HCT116 (cell line): ENCODE measurements around the gene KLHL5. TPM values are rescaled to one million over a fixed set of nuclear protein-coding genes. Genes with fewer than 3 reads are reported as not detected.

Source experiments
- ATAC-seq: fragments of 200-7000 bp; cut with Tn5 transposase; 2 replicates; pipeline ENCODE4 v1.9.1; 2020; ENCODE audit warnings: mild to moderate bottlenecking, moderate library complexity
- BruUV-seq: library from RNA; stranded (reverse); fragments of 400-500 nt; replicated peaks from 2 replicates; lab custom pipeline; 2021; lab: Mats Ljungman, UMichigan
- CTCF ChIA-PET: fragments of 300-600 bp; sonication (Branson Sonifier 250); formaldehyde crosslinking; loops from one replicate; lab custom pipeline; 2021; ENCODE audit warnings: antibody characterized with exemption; lab: Charles Lee
- POLR2A ChIA-PET: fragments of 300-600, 350-600 bp; sonication (Branson Sonifier 250); formaldehyde crosslinking; loops from one replicate; lab custom pipeline; 2021; ENCODE audit warnings: antibody characterized with exemption; lab: Charles Lee
- RAD21 ChIA-PET, 2 experiments: fragments of 300-600 bp; sonication (Branson Sonifier 250); formaldehyde crosslinking; loops; one replicate each; lab custom pipeline; 2023; ENCODE audit warnings: low total read pairs in 2 of 2; ENCODE audit not compliant: uncharacterized antibody in 2 of 2, unreplicated experiment in 2 of 2, low non-redundant PET in 1 of 2; lab: Charles Lee
- DNase-seq: peaks from one replicate; pipeline ENCODE4 v3.0.0-alpha.2; 2010; ENCODE audit warnings: low read depth, low spot score
- H2AFZ ChIP-seq: fragments of 200-600 bp; shearing (Covaris generic), sonication (generic); 2 replicates; pipeline ENCODE4 v1.6.1; 2017; ENCODE audit warnings: low read depth, mixed run types, mixed read lengths, antibody characterized with exemption, low read length; ENCODE audit not compliant: poor library complexity, severe bottlenecking
- H3K27ac ChIP-seq: 2 replicates; pipeline ENCODE4 v1.5.1; 2012; ENCODE audit warnings: low read depth, low read length
- H3K27me3 ChIP-seq: fragments of 200-600 bp; sonication (generic); 2 replicates; pipeline ENCODE4 v1.6.1; 2016; ENCODE audit warnings: mixed run types, low read length, mixed read lengths; ENCODE audit not compliant: insufficient read depth
- H3K36me3 ChIP-seq, 2 experiments: fragments of 200-500 bp in 1 of 2; fragments of 200-600 bp in 1 of 2; sonication (Bioruptor generic) in 1 of 2; sonication (generic) in 1 of 2; 2 replicates each; pipeline versions ENCODE4 v1.5.1 to v1.6.1; 2014 to 2016; ENCODE audit warnings: low read length in 2 of 2, inconsistent platforms in 1 of 2, mixed read lengths in 1 of 2, mixed run types in 1 of 2; ENCODE audit not compliant: insufficient read depth in 2 of 2, control insufficient read depth in 1 of 2
- H3K4me1 ChIP-seq, 2 experiments: fragments of 200-600 bp in 1 of 2; sonication (generic) in 1 of 2; 2 replicates each; pipeline versions ENCODE4 v1.5.1 to v1.6.1; 2012 to 2017; ENCODE audit warnings: low read length in 2 of 2, inconsistent platforms in 1 of 2, mild to moderate bottlenecking in 1 of 2, mixed read lengths in 1 of 2, mixed run types in 1 of 2, moderate library complexity in 1 of 2; ENCODE audit not compliant: insufficient read depth in 2 of 2, control insufficient read depth in 1 of 2
- H3K4me2 ChIP-seq: fragments of 200-600 bp; sonication (generic); 2 replicates; pipeline ENCODE4 v1.6.1; 2017; ENCODE audit warnings: mixed run types, low read length, mixed read lengths
- H3K4me3 ChIP-seq, 2 experiments: fragments of 200-600 bp in 1 of 2; sonication (generic) in 1 of 2; replicated peaks in 1 of 2; 2 replicates each; pipeline ENCODE4 v1.5.1; 2011 to 2016; ENCODE audit warnings: low read length in 2 of 2, control low read depth in 1 of 2, low read depth in 1 of 2, mild to moderate bottlenecking in 1 of 2, mixed read lengths in 1 of 2, mixed run types in 1 of 2
- H3K79me2 ChIP-seq: fragments of 200-600 bp; sonication (generic); 2 replicates; pipeline ENCODE4 v1.6.1; 2017; ENCODE audit warnings: mild to moderate bottlenecking, mixed run types, low read length, moderate library complexity, mixed read lengths; ENCODE audit not compliant: insufficient read depth
- H3K9ac ChIP-seq: fragments of 200-600 bp; sonication (generic); 2 replicates; pipeline ENCODE4 v1.6.1; 2016; ENCODE audit warnings: low read length, mixed read lengths
- H3K9me2 ChIP-seq: fragments of 200-600 bp; sonication (generic), shearing (Covaris generic); 2 replicates; pipeline ENCODE4 v1.6.1; 2017; ENCODE audit warnings: mixed run types, mild to moderate bottlenecking, moderate library complexity; ENCODE audit not compliant: insufficient read depth
- H3K9me3 ChIP-seq, 2 experiments: fragments of 200-500 bp in 1 of 2; fragments of 200-600 bp in 1 of 2; sonication (Bioruptor generic) in 1 of 2; sonication (generic) in 1 of 2; 2 replicates each; pipeline ENCODE4 v1.6.1; 2014 to 2017; ENCODE audit warnings: low read length in 2 of 2, mixed read lengths in 2 of 2, inconsistent platforms in 1 of 2, low read depth in 1 of 2, mild to moderate bottlenecking in 1 of 2, mixed run types in 1 of 2, moderate library complexity in 1 of 2; ENCODE audit not compliant: control insufficient read depth in 1 of 2, insufficient read depth in 1 of 2
- H4K20me1 ChIP-seq: fragments of 200-600 bp; sonication (generic), shearing (Covaris generic); 2 replicates; pipeline ENCODE4 v1.6.1; 2017; ENCODE audit warnings: mixed run types, mild to moderate bottlenecking, moderate library complexity; ENCODE audit not compliant: insufficient read depth
- CBX3 ChIP-seq: IDR thresholded peaks from 2 replicates; pipeline ENCODE4 v1.6.1; 2012; ENCODE audit warnings: low read depth
- CEBPB ChIP-seq: IDR thresholded peaks from 2 replicates; pipeline ENCODE4 v1.6.1; 2012; ENCODE audit warnings: low read depth
- CTCF ChIP-seq, 3 experiments: fragments of 200-600 bp in 1 of 3; sonication (generic) in 1 of 3; IDR thresholded peaks in 2 of 3; conservative IDR thresholded peaks in 1 of 3; 2 replicates each; pipeline ENCODE4 v1.5.1; 2012 to 2017; ENCODE audit warnings: low read depth in 2 of 3, low read length in 2 of 3, antibody characterized with exemption in 1 of 3, borderline replicate concordance in 1 of 3, control low read depth in 1 of 3, mild to moderate bottlenecking in 1 of 3, mixed read lengths in 1 of 3, mixed run types in 1 of 3, moderate library complexity in 1 of 3; ENCODE audit not compliant: insufficient read depth in 1 of 3
- EGR1 ChIP-seq: IDR thresholded peaks from 2 replicates; pipeline ENCODE4 v1.6.1; 2012; ENCODE audit warnings: low read depth
- ELF1 ChIP-seq: IDR thresholded peaks from 2 replicates; pipeline ENCODE4 v1.6.1; 2012; ENCODE audit warnings: low read depth, borderline replicate concordance
- FOSL1 ChIP-seq: IDR thresholded peaks from 2 replicates; pipeline ENCODE4 v1.6.1; 2012; ENCODE audit warnings: low read depth
- POLR2A ChIP-seq: IDR thresholded peaks from 2 replicates; pipeline ENCODE4 v1.7.0; 2011; ENCODE audit warnings: borderline replicate concordance; ENCODE audit not compliant: insufficient read depth, insufficient read length; ENCODE audit errors: extremely low read depth
- REST ChIP-seq: IDR thresholded peaks from 2 replicates; pipeline ENCODE4 v1.6.1; 2012; ENCODE audit warnings: low read depth
- SIN3A ChIP-seq: IDR thresholded peaks from 2 replicates; pipeline ENCODE4 v1.6.1; 2012; ENCODE audit warnings: low read depth
- YY1 ChIP-seq: IDR thresholded peaks from 2 replicates; pipeline ENCODE4 v1.6.1; 2011; ENCODE audit warnings: low read length, low read depth, moderate library complexity, mild to moderate bottlenecking; ENCODE audit not compliant: insufficient replicate concordance; ENCODE audit errors: extremely low read depth
- ZFX ChIP-seq: fragments of 450-650 bp; IDR thresholded peaks from 2 replicates; pipeline ENCODE4 v1.6.1; 2017
- intact Hi-C: fragments of 100-400 bp; cut with micrococcal nuclease; formaldehyde crosslinking; loops from 2 replicates; pipeline ENCODE4 v1.10.0; 2022
- total RNA-seq: library from RNA; stranded (reverse); gene quantifications from one replicate; pipeline ENCODE4 v1.2.1, GENCODE V29; 2021; ENCODE audit not compliant: unreplicated experiment
- TF ChIP-seq, protein P1 (sequence below): IDR thresholded peaks from 2 replicates; pipeline ENCODE4 v1.6.1; 2012

KLHL5 gene
- total RNA-seq, 1 experiment from 2014 or later = 20.8 TPM

GRCh38 chr4:39066371-39066770 lies 4.3 kb downstream of the KLHL5 start:
- H3K9me2 ChIP-seq = no peaks in the 10 kb centered on the region
- no peak overlapping the region for H3K9ac ChIP-seq
- no peaks in the 10 kb centered on the region for H3K79me2 ChIP-seq
- no peak overlapping the region for H2AFZ ChIP-seq
- no peak overlapping the region for H3K4me3 ChIP-seq
- H3K27me3 ChIP-seq = no peaks in the 10 kb centered on the region
- POLR2A ChIA-PET = no interaction called here
- no TSS peak for BruUV-seq
- ATAC-seq = no peak
- no peaks in the 10 kb centered on the region for H4K20me1 ChIP-seq
- no peak for TF ChIP-seq REST
- TF ChIP-seq POLR2A = no peak
- TF ChIP-seq ELF1 = no peak
- TF ChIP-seq, protein P1, sequence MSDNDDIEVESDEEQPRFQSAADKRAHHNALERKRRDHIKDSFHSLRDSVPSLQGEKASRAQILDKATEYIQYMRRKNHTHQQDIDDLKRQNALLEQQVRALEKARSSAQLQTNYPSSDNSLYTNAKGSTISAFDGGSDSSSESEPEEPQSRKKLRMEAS = no peak
- TF ChIP-seq CEBPB = no peak
- TF ChIP-seq ZFX = no peak
- no peak for TF ChIP-seq EGR1
- TF ChIP-seq SIN3A = no peak
- TF ChIP-seq CBX3 = no peak
- no peak for TF ChIP-seq YY1
- no peak for TF ChIP-seq CTCF (IDR thresholded peaks at IDR 0.05 in 2 of 3, conservative IDR thresholded peaks at IDR 0.05 in 1 of 3; ENCODE audit: borderline replicate concordance in 1 of 3, insufficient read depth in 1 of 3, low read depth in 2 of 3, low read length in 2 of 3)
- TF ChIP-seq FOSL1 = no peak
- TF ChIP-seq, all 23 proteins: peak for 0
- H3K4me2 ChIP-seq = no peak overlapping the region
- H3K4me1 ChIP-seq = no peaks in the 10 kb centered on the region
- no peak overlapping the region for H3K27ac ChIP-seq
- ChIA-PET CTCF (no interaction called here), RAD21 (no interaction called here)
- no peaks in the 10 kb centered on the region for H3K36me3 ChIP-seq
- intact Hi-C loops = no loop called here
- DNase-seq = no peak
- H3K9me3 ChIP-seq = no peaks in the 10 kb centered on the region
